ENCODE measurements around the gene TMEM95.

TMEM95 gene

GRCh38 chr17:7370853-7371252 lies 15.9 kb downstream of the TMEM95 start:
- Histone ChIP-seq H3K4me3 (ENCODE audit: low read depth, low read length) (no peak overlapping the region), H3K27ac (ENCODE audit: extremely low read depth, low read depth, low read length) (no peak overlapping the region), H3K4me1 (ENCODE audit: control insufficient read depth, insufficient read depth, low read length) (no peaks in the 10 kb centered on the region), H3K36me3 (ENCODE audit: control insufficient read depth in 2 of 2, insufficient read depth in 1 of 2, low read length in 2 of 2) (no peaks in the 10 kb centered on the region), H3K9me3 (ENCODE audit: control insufficient read depth, insufficient read depth, low read depth, low read length) (no peaks in the 10 kb centered on the region)
- TF ChIP-seq OVOL3 (tag by site-specific recombination; IDR thresholded peaks at IDR 0.05), result no peak
- no peak for TF ChIP-seq ZNF513 (tag by site-specific recombination; IDR thresholded peaks at IDR 0.05)
- TF ChIP-seq, protein P1, sequence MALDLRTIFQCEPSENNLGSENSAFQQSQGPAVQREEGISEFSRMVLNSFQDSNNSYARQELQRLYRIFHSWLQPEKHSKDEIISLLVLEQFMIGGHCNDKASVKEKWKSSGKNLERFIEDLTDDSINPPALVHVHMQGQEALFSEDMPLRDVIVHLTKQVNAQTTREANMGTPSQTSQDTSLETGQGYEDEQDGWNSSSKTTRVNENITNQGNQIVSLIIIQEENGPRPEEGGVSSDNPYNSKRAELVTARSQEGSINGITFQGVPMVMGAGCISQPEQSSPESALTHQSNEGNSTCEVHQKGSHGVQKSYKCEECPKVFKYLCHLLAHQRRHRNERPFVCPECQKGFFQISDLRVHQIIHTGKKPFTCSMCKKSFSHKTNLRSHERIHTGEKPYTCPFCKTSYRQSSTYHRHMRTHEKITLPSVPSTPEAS (tag by site-specific recombination; IDR thresholded peaks at IDR 0.05), result no peak
- TF ChIP-seq ZNF48 (tag by site-specific recombination; IDR thresholded peaks at IDR 0.05), result no peak
- no peak for TF ChIP-seq ZNF621 (tag by site-specific recombination; IDR thresholded peaks at IDR 0.05)
- no peak for TF ChIP-seq ZNF202 (tag by site-specific recombination; IDR thresholded peaks at IDR 0.05; ENCODE audit: borderline replicate concordance)
- no peak for TF ChIP-seq ZNF555 (tag by site-specific recombination; conservative IDR thresholded peaks at IDR 0.05)
- TF ChIP-seq, protein P2, sequence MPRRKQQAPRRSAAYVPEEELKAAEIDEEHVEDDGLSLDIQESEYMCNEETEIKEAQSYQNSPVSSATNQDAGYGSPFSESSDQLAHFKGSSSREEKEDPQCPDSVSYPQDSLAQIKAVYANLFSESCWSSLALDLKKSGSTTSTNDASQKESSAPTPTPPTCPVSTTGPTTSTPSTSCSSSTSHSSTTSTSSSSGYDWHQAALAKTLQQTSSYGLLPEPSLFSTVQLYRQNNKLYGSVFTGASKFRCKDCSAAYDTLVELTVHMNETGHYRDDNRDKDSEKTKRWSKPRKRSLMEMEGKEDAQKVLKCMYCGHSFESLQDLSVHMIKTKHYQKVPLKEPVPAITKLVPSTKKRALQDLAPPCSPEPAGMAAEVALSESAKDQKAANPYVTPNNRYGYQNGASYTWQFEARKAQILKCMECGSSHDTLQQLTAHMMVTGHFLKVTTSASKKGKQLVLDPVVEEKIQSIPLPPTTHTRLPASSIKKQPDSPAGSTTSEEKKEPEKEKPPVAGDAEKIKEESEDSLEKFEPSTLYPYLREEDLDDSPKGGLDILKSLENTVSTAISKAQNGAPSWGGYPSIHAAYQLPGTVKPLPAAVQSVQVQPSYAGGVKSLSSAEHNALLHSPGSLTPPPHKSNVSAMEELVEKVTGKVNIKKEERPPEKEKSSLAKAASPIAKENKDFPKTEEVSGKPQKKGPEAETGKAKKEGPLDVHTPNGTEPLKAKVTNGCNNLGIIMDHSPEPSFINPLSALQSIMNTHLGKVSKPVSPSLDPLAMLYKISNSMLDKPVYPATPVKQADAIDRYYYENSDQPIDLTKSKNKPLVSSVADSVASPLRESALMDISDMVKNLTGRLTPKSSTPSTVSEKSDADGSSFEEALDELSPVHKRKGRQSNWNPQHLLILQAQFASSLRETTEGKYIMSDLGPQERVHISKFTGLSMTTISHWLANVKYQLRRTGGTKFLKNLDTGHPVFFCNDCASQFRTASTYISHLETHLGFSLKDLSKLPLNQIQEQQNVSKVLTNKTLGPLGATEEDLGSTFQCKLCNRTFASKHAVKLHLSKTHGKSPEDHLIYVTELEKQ (tag by site-specific recombination; IDR thresholded peaks at IDR 0.05; ENCODE audit: borderline replicate concordance), result no peak
- TF ChIP-seq ZFHX2 (tag by site-specific recombination; conservative IDR thresholded peaks at IDR 0.05), result no peak
- TF ChIP-seq KLF9 (tag by site-specific recombination; IDR thresholded peaks at IDR 0.05; ENCODE audit: low read depth), result no peak
- ChIA-PET POLR2A (interaction anchor here (0.7 to 1.7 kb wide), 3 partner anchors 23 to 156 kb away, joined by 3 to 4 read pairs (median 4); partner anchors contain the start of genes PLSCR3 and TMEM256), CTCF (interaction anchor here (0.6 to 1.9 kb wide), 6 partner anchors 9 to 190 kb away, joined by 3 to 13 read pairs (median 4); no protein-coding TSS in a partner anchor)

DNA sequence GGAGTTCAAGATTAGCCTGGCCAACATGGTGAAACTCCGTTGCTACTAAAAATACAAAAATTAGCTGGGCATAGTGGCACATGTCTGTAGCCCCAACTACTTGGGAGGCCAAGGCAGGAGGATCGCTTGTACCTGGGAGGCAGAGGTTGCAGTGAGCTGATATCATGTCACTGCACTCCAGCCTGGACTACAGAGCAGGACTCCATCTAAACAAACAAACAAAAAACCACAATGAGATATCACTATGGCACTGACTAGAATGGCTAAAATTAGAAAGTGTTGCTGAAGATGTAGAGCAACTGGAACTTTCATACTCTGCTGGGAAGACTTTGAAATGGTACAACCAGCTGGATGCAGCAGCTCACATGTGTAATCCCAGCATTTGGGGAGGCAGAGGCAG lies 19.4 kb downstream of the TMEM95 start:
- POLR2A ChIA-PET, result no interaction called here

More for the DNA sequence above, 19.4 kb downstream of the TMEM95 start:
- no peak overlapping the region for H3K4me3 ChIP-seq (ENCODE audit: low read depth, low read length)
- H3K9me3 ChIP-seq (ENCODE audit: control insufficient read depth, insufficient read depth, low read depth, low read length), result no peaks in the 10 kb centered on the region
- no peak overlapping the region for H3K27ac ChIP-seq (ENCODE audit: extremely low read depth, low read depth, low read length)
- no peaks in the 10 kb centered on the region for H3K4me1 ChIP-seq (ENCODE audit: control insufficient read depth, insufficient read depth, low read length)
- TF ChIP-seq KLF8 (tag by site-specific recombination; IDR thresholded peaks at IDR 0.05) (0 out of 2 replicates have a peak, but pooled peaks have one; percentile 27), ZNF501 (tag by site-specific recombination; IDR thresholded peaks at IDR 0.05) (no peak), ZNF2 (tag by site-specific recombination; IDR thresholded peaks at IDR 0.05) (peak; percentile 93), GLIS1 (tag by site-specific recombination; IDR thresholded peaks at IDR 0.05) (peak; percentile 51)
- TF ChIP-seq, protein P3, sequence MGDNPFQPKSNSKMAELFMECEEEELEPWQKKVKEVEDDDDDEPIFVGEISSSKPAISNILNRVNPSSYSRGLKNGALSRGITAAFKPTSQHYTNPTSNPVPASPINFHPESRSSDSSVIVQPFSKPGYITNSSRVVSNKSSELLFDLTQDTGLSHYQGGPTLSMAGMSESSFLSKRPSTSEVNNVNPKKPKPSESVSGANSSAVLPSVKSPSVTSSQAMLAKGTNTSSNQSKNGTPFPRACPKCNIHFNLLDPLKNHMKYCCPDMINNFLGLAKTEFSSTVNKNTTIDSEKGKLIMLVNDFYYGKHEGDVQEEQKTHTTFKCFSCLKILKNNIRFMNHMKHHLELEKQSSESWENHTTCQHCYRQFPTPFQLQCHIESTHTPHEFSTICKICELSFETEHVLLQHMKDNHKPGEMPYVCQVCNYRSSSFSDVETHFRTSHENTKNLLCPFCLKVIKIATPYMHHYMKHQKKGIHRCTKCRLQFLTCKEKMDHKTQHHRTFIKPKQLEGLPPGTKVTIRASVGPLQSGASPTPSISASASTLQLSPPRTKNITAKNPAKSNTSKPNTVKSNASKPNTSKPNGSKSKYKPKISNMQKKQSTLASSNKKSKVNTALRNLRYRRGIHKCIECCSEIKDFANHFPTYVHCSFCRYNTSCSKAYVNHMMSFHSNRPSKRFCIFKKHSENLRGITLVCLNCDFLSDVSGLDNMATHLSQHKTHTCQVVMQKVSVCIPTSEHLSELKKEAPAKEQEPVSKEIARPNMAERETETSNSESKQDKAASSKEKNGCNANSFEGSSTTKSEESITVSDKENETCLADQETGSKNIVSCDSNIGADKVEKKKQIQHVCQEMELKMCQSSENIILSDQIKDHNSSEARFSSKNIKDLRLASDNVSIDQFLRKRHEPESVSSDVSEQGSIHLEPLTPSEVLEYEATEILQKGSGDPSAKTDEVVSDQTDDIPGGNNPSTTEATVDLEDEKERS (tag by site-specific recombination; IDR thresholded peaks at IDR 0.05), result peak; percentile 50; the same call in 1 of the 2 replicates
- CTCF ChIA-PET, result interaction anchor here (2.4 kb wide), 1 partner anchor 18 kb away, joined by 21 read pairs; the partner anchor contains the start of gene TMEM95
- no peaks in the 10 kb centered on the region for H3K36me3 ChIP-seq (ENCODE audit: control insufficient read depth in 2 of 2, insufficient read depth in 1 of 2, low read length in 2 of 2)
